Psoas muscle (tissue), 8 donors: ENCODE data around the gene HAUS2. TPM values are rescaled to one million over a fixed set of nuclear protein-coding genes. Genes with fewer than 3 reads are reported as not detected.
A peak's percentile ranks its signal among the peaks of the same experiment; 100 is the strongest.

Source experiments
- ATAC-seq, 4 donors: fragments of 200-7000 bp; cut with Tn5 transposase; one replicate each; pipeline ENCODE4 v1.9.1; 2020; ENCODE audit warnings: moderate library complexity in 3 of 4, mild to moderate bottlenecking in 2 of 4
- DNase-seq, 2 donors: peaks; one replicate each; pipeline ENCODE4 v3.0.0-alpha.2; 2020
- H3K27ac ChIP-seq: fragments of 200-600 bp; one replicate; pipeline ENCODE4 v1.8.0; 2022
- H3K27me3 ChIP-seq, 3 donors: fragments of 200-600 bp in 1 of 3; one replicate each; pipeline versions ENCODE4 v1.6.1 to v1.8.0; 2013 to 2022; ENCODE audit warnings: low read length in 2 of 3, mild to moderate bottlenecking in 2 of 3, moderate library complexity in 1 of 3; ENCODE audit not compliant: insufficient read depth in 3 of 3
- H3K36me3 ChIP-seq, 2 donors: fragments of 200-600 bp in 1 of 2; one replicate each; pipeline versions ENCODE4 v1.6.1 to v1.8.0; 2013 to 2022; ENCODE audit warnings: low read depth in 1 of 2, mild to moderate bottlenecking in 1 of 2, moderate library complexity in 1 of 2; ENCODE audit not compliant: insufficient read depth in 1 of 2
- H3K4me1 ChIP-seq: fragments of 200-600 bp; one replicate; pipeline ENCODE4 v1.8.0; 2022
- H3K4me3 ChIP-seq: fragments of 200-600 bp; one replicate; pipeline ENCODE4 v1.8.0; 2022; ENCODE audit warnings: mild to moderate bottlenecking
- H3K9me3 ChIP-seq: fragments of 200-600 bp; one replicate; pipeline ENCODE4 v1.8.0; 2022
- CTCF ChIP-seq: fragments of 200-600 bp; IDR thresholded peaks from one replicate; pipeline ENCODE4 v1.8.0; 2022; ENCODE audit warnings: antibody characterized with exemption
- WGBS, 3 donors: extraction: QIAGEN DNeasy Blood & Tissue Kit; methylation state at CpG; one replicate each; pipeline versions ENCODE4 v1.1.6 to v1.1.7; 2013; 5-methylcytosine and 5-hydroxymethylcytosine counted together
- intact Hi-C, 2 donors: fragments of 100-400 bp; cut with DNase I; formaldehyde crosslinking; loops; one replicate each; pipeline versions ENCODE4 v1.11.0 to v1.14.2; 2022
- polyA plus RNA-seq, 3 donors: library from polyadenylated mRNA; stranded (reverse); fragments of 200-250 nt; gene quantifications; one replicate each; pipeline ENCODE4 v1.2.3, GENCODE V29; 2013
- total RNA-seq, 4 donors: library from RNA; stranded (reverse); fragmentation: NEBNext Ultra II Directional in 2 of 4; extraction: Animal tissue kit (Norgen Biotek cat#: 25700) in 2 of 4; gene quantifications; one replicate each; pipeline versions ENCODE4 v1.2.1 to v1.2.4, GENCODE V29; 2021 to 2023
- donor health status: healthy with polysubstance abuse.
- donor health status: DM: no; HTN: no; CAD: no; lungs with moderate emphysema.
- donor health status: Bipolar disorder and iron deficiency.
- donor health status: healthy.
- donor health status: DM: yes; HTN: yes; CAD: no.
- donor health status: DM: no; HTN: no; CAD: no.
- donor health status: DM: no; HTN: no; CAD: no.
- donor health status: DM: yes; HTN: yes; CAD: no.

HAUS2 gene
- total and polyA plus RNA-seq, 7 donors = 9.1 to 17.3 (median 11.3) TPM

GRCh38 chr15:42544853-42545629, 3.6 kb upstream of the HAUS2 start:
- no peaks in the 10 kb centered on the region for H3K27me3 ChIP-seq
- DNase-seq (no peak), ATAC-seq (no peak)
- no peak overlapping the region for H3K4me3 ChIP-seq
- 93 to 96% (median 93%) methylated on average over 4 of the region's 4 CpGs for WGBS, 3 donors
- no peaks in the 10 kb centered on the region for H3K9me3 ChIP-seq
- intact Hi-C loops = no loop called here
- no peak for TF ChIP-seq CTCF
- no peak overlapping the region for H3K27ac ChIP-seq
- peaks cover 35% of the 10 kb centered on the region for H3K4me1 ChIP-seq
- peaks cover 4 to 57% of the 10 kb centered on the region in 2 donors for H3K36me3 ChIP-seq

- intact Hi-C loops = loop anchor here in 1 of 2 donors (2.0 kb wide), 1 partner anchor 99 kb away; no protein-coding TSS in a partner anchor
- peak in 3 of 4 donors; percentile 14 to 22 (median 14) for ATAC-seq
- Histone ChIP-seq H3K4me3 (peak overlapping the region; percentile 80), H3K4me1 (peaks cover 38% of the 10 kb centered on the region), H3K27ac (peak overlapping the region; percentile 88), H3K36me3 (peaks cover 4 to 39% of the 10 kb centered on the region in 2 donors), H3K9me3 (no peaks in the 10 kb centered on the region), H3K27me3 (no peaks in the 10 kb centered on the region)
- TF ChIP-seq CTCF = no peak
- 1 to 3% (median 3%) methylated on average over 9 of the region's 9 CpGs for WGBS, 3 donors
- no peak for DNase-seq
Observed at GRCh38 chr15:42547918-42548248, 755 bp upstream of the HAUS2 start.

GRCh38 chr15:42549032-42549491, 424 bp downstream of the HAUS2 start:
- peak overlapping the region; percentile 80 for H3K4me3 ChIP-seq
- peak overlapping the region; percentile 88 for H3K27ac ChIP-seq
- intact Hi-C loops = loop anchor here in 1 of 2 donors (2.0 kb wide), 1 partner anchor 98 kb away; no protein-coding TSS in a partner anchor
- 0 to 1% (median 0%) methylated on average over 15 of the region's 15 CpGs for WGBS, 3 donors
- ATAC-seq = peak; percentile 21 to 44 (median 22)
- TF ChIP-seq CTCF = no peak
- DNase-seq = no peak
- H3K4me1 ChIP-seq = peaks cover 38% of the 10 kb centered on the region
- peaks cover 4 to 28% of the 10 kb centered on the region in 2 donors for H3K36me3 ChIP-seq
- no peaks in the 10 kb centered on the region for H3K27me3 ChIP-seq
- no peaks in the 10 kb centered on the region for H3K9me3 ChIP-seq

- H3K27me3 ChIP-seq = no peaks in the 10 kb centered on the region
- no peak for DNase-seq
- H3K27ac ChIP-seq = no peak overlapping the region
- no peak for TF ChIP-seq CTCF
- 70 to 74% (median 71%) methylated on average over 12 of the region's 12 CpGs for WGBS, 3 donors
- no peak for ATAC-seq
- intact Hi-C loops = loop anchor here in 1 of 2 donors (2.0 kb wide), 1 partner anchor 97 kb away; no protein-coding TSS in a partner anchor
- peaks cover 0 to 20% of the 10 kb centered on the region in 2 donors for H3K36me3 ChIP-seq
- peak overlapping the region; percentile 80 for H3K4me3 ChIP-seq
- peaks cover 38% of the 10 kb centered on the region for H3K4me1 ChIP-seq
- no peaks in the 10 kb centered on the region for H3K9me3 ChIP-seq
Observed at GRCh38 chr15:42549741-42550392, 1.2 kb downstream of the HAUS2 start.
